GM12878 (cell line): ENCODE data around the gene CLDN7. TPM values are rescaled to one million over a fixed set of nuclear protein-coding genes. Genes with fewer than 3 reads are reported as not detected.

Experiments used
- ATAC-seq: fragments of 200-7000 bp; cut with Tn5 transposase; 3 replicates; pipeline ENCODE4 v1.9.1; 2020; ENCODE audit warnings: mild to moderate bottlenecking, moderate library complexity
- BruUV-seq: library from RNA; stranded (reverse); fragments of 400-500 nt; replicated peaks from 2 replicates; lab custom pipeline; 2021; lab: Mats Ljungman, UMichigan
- CTCF ChIA-PET: fragments of 300-600 bp; sonication (Branson Sonifier 250); formaldehyde crosslinking; extraction: SDS; loops from one replicate; lab custom pipeline; 2021; ENCODE audit warnings: inconsistent platforms; lab: Yijun Ruan, JAX
- POLR2A ChIA-PET: fragments of 350-600 bp; formaldehyde crosslinking; extraction: SDS; loops from one replicate; lab custom pipeline; 2021; ENCODE audit warnings: inconsistent platforms; lab: Charles Lee
- RAD21 ChIA-PET: fragments of 300-600 bp; sonication (Branson Sonifier 250); formaldehyde crosslinking; loops from one replicate; lab custom pipeline; 2023; ENCODE audit warnings: antibody characterized with exemption; ENCODE audit not compliant: unreplicated experiment; lab: Charles Lee
- SMC1A ChIA-PET: fragments of 300-600 bp; sonication (Branson Sonifier 250); formaldehyde crosslinking; loops from one replicate; lab custom pipeline; 2023; ENCODE audit not compliant: unreplicated experiment, uncharacterized antibody; lab: Charles Lee
- DNase-seq: peaks from one replicate; pipeline ENCODE4 v3.0.0-alpha.2; 2011; ENCODE audit warnings: low read depth, low spot score
- FAIRE-seq: peaks from 3 replicates; lab custom pipeline; 2011; peaks lifted over from hg19 to GRCh38; lab: Jason Lieb, UNC
- H2AFZ ChIP-seq: 2 replicates; pipeline ENCODE4 v1.6.0; 2011; ENCODE audit warnings: low read depth, low read length, control low read depth; ENCODE audit not compliant: control insufficient read depth
- H3K27ac ChIP-seq: 2 replicates; pipeline ENCODE4 v1.5.1; 2011; ENCODE audit warnings: control low read depth; ENCODE audit not compliant: control insufficient read depth, insufficient read depth
- H3K27me3 ChIP-seq, 2 experiments: replicated peaks in 1 of 2; 2 replicates each; pipeline versions ENCODE4 v1.6.0 to v1.6.1; 2011; ENCODE audit warnings: low read length in 1 of 2; ENCODE audit not compliant: control insufficient read depth in 2 of 2, insufficient read depth in 2 of 2
- H3K36me3 ChIP-seq, 2 experiments: 2 replicates each; pipeline ENCODE4 v1.5.1; 2011; ENCODE audit warnings: low read length in 1 of 2; ENCODE audit not compliant: control insufficient read depth in 2 of 2, insufficient read depth in 2 of 2
- H3K4me1 ChIP-seq: 2 replicates; pipeline ENCODE4 v1.6.1; 2011; ENCODE audit warnings: mild to moderate bottlenecking, low read length, moderate library complexity, mixed read lengths; ENCODE audit not compliant: control insufficient read depth, insufficient read depth
- H3K4me2 ChIP-seq: 2 replicates; pipeline ENCODE4 v1.6.0; 2011; ENCODE audit warnings: control low read depth; ENCODE audit not compliant: control insufficient read depth, insufficient read depth
- H3K4me3 ChIP-seq: fragments of 200-600 bp; sonication (generic); 2 replicates; pipeline ENCODE4 v1.5.1; 2016
- H3K79me2 ChIP-seq: 2 replicates; pipeline ENCODE4 v1.6.0; 2011; ENCODE audit warnings: low read length; ENCODE audit not compliant: control insufficient read depth, insufficient read depth
- H3K9ac ChIP-seq: 2 replicates; pipeline ENCODE4 v1.8.0; 2011; ENCODE audit warnings: low read length, control low read depth, mixed read lengths; ENCODE audit not compliant: control insufficient read depth, insufficient read depth
- H3K9me3 ChIP-seq: replicated peaks from 3 replicates; pipeline ENCODE4 v1.5.1; 2011; ENCODE audit warnings: mild to moderate bottlenecking, low read length; ENCODE audit not compliant: control insufficient read depth, insufficient read depth
- H4K20me1 ChIP-seq: 2 replicates; pipeline ENCODE4 v1.6.0; 2011; ENCODE audit not compliant: control insufficient read depth, insufficient read depth
- BRCA1 ChIP-seq: IDR thresholded peaks from 2 replicates; pipeline ENCODE4 v1.6.1; 2011; ENCODE audit warnings: low read depth, low read length, improper control_type of control experiment
- ESRRA ChIP-seq: IDR thresholded peaks from 2 replicates; pipeline ENCODE4 v1.6.1; 2012; ENCODE audit warnings: mild to moderate bottlenecking, low read length, improper control_type of control experiment
- FOXM1 ChIP-seq: IDR thresholded peaks from 2 replicates; pipeline ENCODE4 v1.6.1; 2012; ENCODE audit warnings: low read depth, mild to moderate bottlenecking, inconsistent platforms, low read length, moderate library complexity
- HDGF ChIP-seq: fragments of 450-650 bp; IDR thresholded peaks from 2 replicates; pipeline ENCODE4 v1.6.1; 2016; ENCODE audit warnings: antibody characterized with exemption
- KDM1A ChIP-seq: fragments of 200-600 bp; sonication (generic); IDR thresholded peaks from 2 replicates; pipeline ENCODE4 v1.6.1; 2016; ENCODE audit warnings: borderline replicate concordance
- MYC ChIP-seq: IDR thresholded peaks from 2 replicates; pipeline ENCODE4 v1.6.1; 2011; ENCODE audit warnings: mild to moderate bottlenecking, low read length, moderate library complexity, inconsistent platforms; ENCODE audit not compliant: insufficient read depth, insufficient replicate concordance, insufficient read length, severe bottlenecking
- NR2C2 ChIP-seq: IDR thresholded peaks from 2 replicates; pipeline ENCODE4 v1.6.1; 2011; ENCODE audit warnings: borderline replicate concordance, low read depth; ENCODE audit not compliant: control insufficient read depth, insufficient read length
- RAD21 ChIP-seq: IDR thresholded peaks from 2 replicates; pipeline ENCODE4 v1.6.1; 2011; ENCODE audit warnings: mild to moderate bottlenecking, low read depth, low read length, moderate library complexity; ENCODE audit not compliant: insufficient read depth
- RCOR1 ChIP-seq: conservative IDR thresholded peaks from 2 replicates; pipeline ENCODE4 v1.6.1; 2012; ENCODE audit warnings: low read depth, low read length, improper control_type of control experiment
- SMAD5 ChIP-seq: IDR thresholded peaks from 2 replicates; pipeline ENCODE4 v1.6.1; 2016; ENCODE audit warnings: antibody characterized with exemption, low read depth
- SMC3 ChIP-seq: IDR thresholded peaks from 2 replicates; pipeline ENCODE4 v1.6.1; 2011; ENCODE audit warnings: low read length, improper control_type of control experiment, borderline replicate concordance
- SUPT20H ChIP-seq: IDR thresholded peaks from 2 replicates; pipeline ENCODE4 v1.6.1; 2011; ENCODE audit warnings: low read depth, mild to moderate bottlenecking, low read length, moderate library complexity, borderline replicate concordance; ENCODE audit not compliant: control insufficient read depth
- ZNF24 ChIP-seq: fragments of 450-650 bp; IDR thresholded peaks from 2 replicates; pipeline ENCODE4 v1.6.1; 2017; ENCODE audit warnings: antibody characterized with exemption, mild to moderate bottlenecking
- WGBS: methylation state at CpG from one replicate; pipeline ENCODE4 v1.1.6; 2016; ENCODE audit warnings: low lambda C conversion rate; ENCODE audit not compliant: insufficient replicate concordance, insufficient coverage; ENCODE audit errors: missing lambda C conversion rate; 5-methylcytosine and 5-hydroxymethylcytosine counted together
- in situ Hi-C: fragments of 300-500 bp; cut with MboI; formaldehyde crosslinking; loops from 9 replicates; pipeline ENCODE4 v1.14.3; 2018; ENCODE audit warnings: mixed read lengths
- intact Hi-C: fragments of 100-400 bp; cut with micrococcal nuclease; formaldehyde crosslinking; loops from one replicate; pipeline ENCODE4 v1.14.2; 2022; ENCODE audit not compliant: unreplicated experiment
- polyA plus RNA-seq, 11 experiments: library from polyadenylated mRNA; depleted of rRNA in 4 of 11; unstranded in 6 of 11; stranded (reverse) in 5 of 11; fragments of >200 nt; fragmentation: Nextera tagmentation in 4 of 11; fragmentation: Illumina TruSeq in 1 of 11; extraction: Ambion mirVana in 4 of 11; extraction: Trizol in 1 of 11; gene quantifications; 1 replicate in 1 of 11; 2 replicates in 10 of 11; pipeline versions ENCODE4 v1.2.1 to v1.2.3, GENCODE V29; 2011 to 2016; ENCODE audit warnings: inconsistent platforms in 2 of 11, missing spikeins in 2 of 11, low read depth in 1 of 11
- total RNA-seq, 4 experiments: library from RNA; depleted of rRNA in 3 of 4; stranded (reverse); fragments of >200 nt in 3 of 4; fragmentation: Illumina TruSeq in 1 of 4; extraction: Trizol in 1 of 4; gene quantifications; 2 replicates each; pipeline versions ENCODE4 v1.2.1 to v1.2.3, GENCODE V29; 2013 to 2021
- TF ChIP-seq, protein P1 (sequence below): IDR thresholded peaks from 2 replicates; pipeline ENCODE4 v1.6.1; 2011; ENCODE audit warnings: low read depth, mild to moderate bottlenecking, low read length, moderate library complexity, borderline replicate concordance; ENCODE audit errors: extremely low read depth
- TF ChIP-seq, protein P2 (sequence below): fragments of 450-650 bp; conservative IDR thresholded peaks from 2 replicates; pipeline ENCODE4 v1.6.1; 2017; ENCODE audit warnings: mild to moderate bottlenecking, moderate library complexity
- TF ChIP-seq, protein P3 (sequence below): fragments of 450-650 bp; IDR thresholded peaks from 2 replicates; pipeline ENCODE4 v1.6.1; 2018; ENCODE audit warnings: mild to moderate bottlenecking, low read depth, moderate library complexity; ENCODE audit not compliant: partially characterized antibody
- TF ChIP-seq, protein P4 (sequence below): IDR thresholded peaks from 2 replicates; pipeline ENCODE4 v1.6.1; 2011; ENCODE audit warnings: mild to moderate bottlenecking, low read depth, low read length, moderate library complexity; ENCODE audit not compliant: insufficient replicate concordance

Gene CLDN7
- total and polyA plus RNA-seq, 10 of the 15 experiments (the other 5 are each of a cell fraction or from before 2014, with no cell fraction given), result 0.19 to 1.3 (median 0.36) TPM; not detected in 5

DNA sequence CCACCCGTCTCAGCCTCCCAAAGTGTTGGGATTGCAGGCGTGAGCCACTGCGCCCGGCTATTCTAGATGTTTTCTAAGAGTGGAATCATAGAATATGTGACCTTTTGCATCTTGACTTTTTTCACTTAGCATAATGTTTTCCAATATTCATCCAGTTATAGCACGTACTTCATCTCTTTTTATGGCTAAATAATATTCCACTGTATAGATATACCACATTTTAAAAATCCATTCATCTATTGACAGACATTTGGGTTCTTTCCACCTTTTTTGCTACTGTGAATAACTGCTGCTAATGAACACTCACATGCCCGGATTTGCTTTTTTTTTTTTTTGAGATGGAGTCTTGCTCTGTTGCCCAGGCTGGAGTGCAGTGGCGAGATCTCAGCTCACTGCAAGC is 41.9 kb upstream of the CLDN7 start:
- ATAC-seq, result no peak

More for the DNA sequence above, 41.9 kb upstream of the CLDN7 start:
- Histone ChIP-seq H3K9ac (no peak overlapping the region), H3K9me3 (no peaks in the 10 kb centered on the region), H3K4me1 (no peaks in the 10 kb centered on the region), H3K27ac (no peak overlapping the region), H3K79me2 (peaks cover 17% of the 10 kb centered on the region), H3K36me3 (peaks cover 0 to under 1% of the 10 kb centered on the region in 2 experiments; a peak in 1 of 4 replicates), H2AFZ (no peak overlapping the region), H3K4me3 (no peak overlapping the region), H4K20me1 (peaks cover 1% of the 10 kb centered on the region; the same call in 1 of the 2 replicates), H3K27me3 (no peaks in the 10 kb centered on the region), H3K4me2 (no peak overlapping the region)
- TF ChIP-seq ESRRA (no peak), SUPT20H (no peak), NR2C2 (no peak), RCOR1 (no peak), ZNF24 (no peak), BRCA1 (no peak), FOXM1 (no peak), SMC3 (no peak), MYC (no peak), SMAD5 (no peak), HDGF (no peak), RAD21 (no peak), KDM1A (no peak)
- TF ChIP-seq, protein P1, sequence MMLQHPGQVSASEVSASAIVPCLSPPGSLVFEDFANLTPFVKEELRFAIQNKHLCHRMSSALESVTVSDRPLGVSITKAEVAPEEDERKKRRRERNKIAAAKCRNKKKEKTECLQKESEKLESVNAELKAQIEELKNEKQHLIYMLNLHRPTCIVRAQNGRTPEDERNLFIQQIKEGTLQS, result no peak
- TF ChIP-seq, protein P2, sequence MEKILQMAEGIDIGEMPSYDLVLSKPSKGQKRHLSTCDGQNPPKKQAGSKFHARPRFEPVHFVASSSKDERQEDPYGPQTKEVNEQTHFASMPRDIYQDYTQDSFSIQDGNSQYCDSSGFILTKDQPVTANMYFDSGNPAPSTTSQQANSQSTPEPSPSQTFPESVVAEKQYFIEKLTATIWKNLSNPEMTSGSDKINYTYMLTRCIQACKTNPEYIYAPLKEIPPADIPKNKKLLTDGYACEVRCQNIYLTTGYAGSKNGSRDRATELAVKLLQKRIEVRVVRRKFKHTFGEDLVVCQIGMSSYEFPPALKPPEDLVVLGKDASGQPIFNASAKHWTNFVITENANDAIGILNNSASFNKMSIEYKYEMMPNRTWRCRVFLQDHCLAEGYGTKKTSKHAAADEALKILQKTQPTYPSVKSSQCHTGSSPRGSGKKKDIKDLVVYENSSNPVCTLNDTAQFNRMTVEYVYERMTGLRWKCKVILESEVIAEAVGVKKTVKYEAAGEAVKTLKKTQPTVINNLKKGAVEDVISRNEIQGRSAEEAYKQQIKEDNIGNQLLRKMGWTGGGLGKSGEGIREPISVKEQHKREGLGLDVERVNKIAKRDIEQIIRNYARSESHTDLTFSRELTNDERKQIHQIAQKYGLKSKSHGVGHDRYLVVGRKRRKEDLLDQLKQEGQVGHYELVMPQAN, result no peak
- TF ChIP-seq, protein P3, sequence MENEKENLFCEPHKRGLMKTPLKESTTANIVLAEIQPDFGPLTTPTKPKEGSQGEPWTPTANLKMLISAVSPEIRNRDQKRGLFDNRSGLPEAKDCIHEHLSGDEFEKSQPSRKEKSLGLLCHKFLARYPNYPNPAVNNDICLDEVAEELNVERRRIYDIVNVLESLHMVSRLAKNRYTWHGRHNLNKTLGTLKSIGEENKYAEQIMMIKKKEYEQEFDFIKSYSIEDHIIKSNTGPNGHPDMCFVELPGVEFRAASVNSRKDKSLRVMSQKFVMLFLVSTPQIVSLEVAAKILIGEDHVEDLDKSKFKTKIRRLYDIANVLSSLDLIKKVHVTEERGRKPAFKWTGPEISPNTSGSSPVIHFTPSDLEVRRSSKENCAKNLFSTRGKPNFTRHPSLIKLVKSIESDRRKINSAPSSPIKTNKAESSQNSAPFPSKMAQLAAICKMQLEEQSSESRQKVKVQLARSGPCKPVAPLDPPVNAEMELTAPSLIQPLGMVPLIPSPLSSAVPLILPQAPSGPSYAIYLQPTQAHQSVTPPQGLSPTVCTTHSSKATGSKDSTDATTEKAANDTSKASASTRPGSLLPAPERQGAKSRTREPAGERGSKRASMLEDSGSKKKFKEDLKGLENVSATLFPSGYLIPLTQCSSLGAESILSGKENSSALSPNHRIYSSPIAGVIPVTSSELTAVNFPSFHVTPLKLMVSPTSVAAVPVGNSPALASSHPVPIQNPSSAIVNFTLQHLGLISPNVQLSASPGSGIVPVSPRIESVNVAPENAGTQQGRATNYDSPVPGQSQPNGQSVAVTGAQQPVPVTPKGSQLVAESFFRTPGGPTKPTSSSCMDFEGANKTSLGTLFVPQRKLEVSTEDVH, result no peak
- TF ChIP-seq, protein P4, sequence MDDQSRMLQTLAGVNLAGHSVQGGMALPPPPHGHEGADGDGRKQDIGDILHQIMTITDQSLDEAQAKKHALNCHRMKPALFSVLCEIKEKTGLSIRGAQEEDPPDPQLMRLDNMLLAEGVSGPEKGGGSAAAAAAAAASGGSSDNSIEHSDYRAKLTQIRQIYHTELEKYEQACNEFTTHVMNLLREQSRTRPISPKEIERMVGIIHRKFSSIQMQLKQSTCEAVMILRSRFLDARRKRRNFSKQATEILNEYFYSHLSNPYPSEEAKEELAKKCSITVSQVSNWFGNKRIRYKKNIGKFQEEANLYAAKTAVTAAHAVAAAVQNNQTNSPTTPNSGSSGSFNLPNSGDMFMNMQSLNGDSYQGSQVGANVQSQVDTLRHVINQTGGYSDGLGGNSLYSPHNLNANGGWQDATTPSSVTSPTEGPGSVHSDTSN, result no peak
- intact Hi-C loops (loop anchor here (10.0 kb wide), 1 partner anchor 381 kb away; the partner anchor contains the start of genes TP53 and WRAP53), in situ Hi-C loops (no loop called here)
- SMC1A ChIA-PET, result no interaction called here
- BruUV-seq, result no TSS peak
- DNase-seq (no peak), FAIRE-seq (no peak)
- CTCF ChIA-PET, result interaction anchor here (1.2 to 2.6 kb wide), 4 partner anchors 21 to 83 kb away, joined by 3 to 8 read pairs (median 5); partner anchors contain the start of gene TMEM95
- 86% methylated on average over 6 of the region's 7 CpGs for WGBS
- RAD21 ChIA-PET, result interaction anchor here (0.7 kb wide), 1 partner anchor 298 kb away, joined by 3 read pairs; no protein-coding TSS in a partner anchor
- POLR2A ChIA-PET, result interaction anchor here (1.5 to 1.6 kb wide), 2 partner anchors 15 to 33 kb away, joined by 4 to 9 read pairs; no protein-coding TSS in a partner anchor
